ENCODE data around the gene TMEM147.

The TMEM147 gene

DNA sequence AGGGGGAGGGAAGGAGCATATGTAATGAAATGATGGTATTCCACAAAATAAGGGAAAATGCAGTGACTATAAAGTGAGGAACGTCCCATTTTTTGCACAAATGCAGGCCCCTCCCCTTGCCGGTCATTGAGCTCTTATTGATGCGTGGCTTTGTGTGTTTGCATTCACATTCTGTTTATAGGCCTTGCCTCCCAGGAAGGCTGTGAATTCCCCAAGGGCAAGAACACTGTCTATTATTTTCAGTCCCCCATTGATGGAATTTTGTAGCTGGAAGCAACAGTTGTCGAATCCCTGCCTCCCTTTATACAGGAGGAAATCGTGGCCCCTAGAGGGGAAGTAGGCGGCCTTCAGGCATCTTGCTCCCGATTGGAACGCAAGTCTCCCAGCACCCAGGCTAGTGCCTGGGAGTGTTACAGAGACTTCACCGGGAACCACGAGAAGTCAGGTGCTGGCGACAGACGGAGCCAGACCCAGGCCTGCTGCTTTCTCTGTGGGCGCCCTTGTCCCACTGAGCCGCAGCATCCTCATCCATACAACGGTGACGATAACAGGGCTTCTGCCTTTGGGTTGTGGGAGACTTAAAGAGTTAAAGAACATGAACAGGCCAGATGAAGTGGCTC lies 24.2 kb upstream of the TMEM147 start:
- no peak for DNase-seq

DNA sequence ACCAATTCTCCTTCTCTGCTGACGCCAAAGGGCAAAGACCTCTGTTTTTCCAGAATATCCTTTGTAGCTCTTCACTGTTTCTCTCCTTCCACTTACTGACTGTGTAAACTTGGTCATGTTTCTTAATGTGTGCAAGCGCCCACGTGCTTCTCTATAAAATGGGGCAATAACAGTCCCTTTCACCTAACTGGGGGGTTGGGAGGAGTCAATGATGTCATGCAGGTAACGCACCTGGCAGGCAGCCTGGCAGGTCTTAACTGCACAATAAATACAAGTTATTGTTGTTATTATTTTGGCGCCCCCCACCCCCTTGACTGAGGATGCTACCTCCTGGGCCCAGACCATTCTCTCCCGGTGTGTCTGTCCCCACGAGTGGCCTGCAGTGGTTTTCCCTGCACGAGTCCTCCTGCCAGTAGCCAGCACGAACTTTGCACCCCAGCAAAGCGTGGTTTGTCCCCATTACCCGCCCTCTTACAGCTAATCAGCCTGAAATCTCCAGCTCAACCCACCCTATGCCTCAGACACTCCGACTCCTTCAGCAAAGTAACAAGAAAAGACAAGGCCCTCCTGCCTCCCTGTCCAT lies 22.6 kb upstream of the TMEM147 start:
- DNase-seq, result no peak

DNA sequence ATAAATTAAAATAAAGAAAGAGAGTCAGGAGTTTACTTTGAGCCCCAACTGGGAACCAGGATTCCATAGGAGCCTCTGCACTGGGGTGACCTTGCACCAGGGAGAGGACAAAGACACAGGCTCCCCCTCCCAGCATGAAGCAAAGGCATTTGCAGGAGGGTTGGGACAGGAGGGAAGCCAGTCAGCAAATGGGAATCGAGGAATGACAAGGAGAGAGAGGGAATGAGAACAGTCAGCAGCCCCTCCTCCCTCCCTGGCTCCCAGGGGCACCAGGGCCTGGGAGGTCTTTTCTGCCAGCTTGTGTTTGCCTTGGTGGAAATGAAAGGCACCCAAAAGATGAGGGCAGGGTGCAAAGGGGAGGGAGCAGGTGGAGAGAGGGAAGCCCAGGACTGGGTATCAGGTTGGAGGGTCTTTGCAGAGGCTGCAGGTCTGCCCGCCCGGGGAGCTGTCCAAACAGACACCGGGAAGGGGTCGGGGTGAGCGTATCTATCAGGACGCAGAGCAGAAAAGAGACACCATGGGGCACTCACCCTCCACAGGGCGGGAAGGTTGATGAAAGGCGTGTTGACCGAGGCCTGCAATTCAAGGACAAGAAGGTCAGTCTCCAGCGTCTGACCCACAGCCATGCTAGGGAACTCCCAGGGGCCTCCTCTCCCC lies 21.1 kb upstream of the TMEM147 start:
- DNase-seq, result no peak

DNA sequence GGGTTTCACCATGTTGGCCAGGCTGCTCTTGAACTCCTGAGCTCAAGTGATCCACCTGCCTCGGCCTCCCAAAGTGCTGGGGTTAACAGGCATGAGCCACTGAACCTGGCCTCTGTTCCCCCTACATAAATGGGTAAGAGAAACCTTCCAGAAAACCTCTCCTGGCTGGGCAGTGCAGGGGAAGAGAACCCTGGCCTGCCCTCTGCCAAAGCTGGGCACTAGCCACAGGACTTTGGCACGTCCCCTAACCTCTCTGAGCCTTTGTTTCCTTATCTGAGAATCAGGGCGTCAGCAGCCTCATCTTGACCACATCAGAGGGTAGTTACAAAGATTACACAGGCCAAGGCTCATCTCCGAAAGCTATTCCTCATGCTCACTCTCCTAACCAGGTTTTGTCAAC lies 19.6 kb upstream of the TMEM147 start:
- DNase-seq, result no peak

DNA sequence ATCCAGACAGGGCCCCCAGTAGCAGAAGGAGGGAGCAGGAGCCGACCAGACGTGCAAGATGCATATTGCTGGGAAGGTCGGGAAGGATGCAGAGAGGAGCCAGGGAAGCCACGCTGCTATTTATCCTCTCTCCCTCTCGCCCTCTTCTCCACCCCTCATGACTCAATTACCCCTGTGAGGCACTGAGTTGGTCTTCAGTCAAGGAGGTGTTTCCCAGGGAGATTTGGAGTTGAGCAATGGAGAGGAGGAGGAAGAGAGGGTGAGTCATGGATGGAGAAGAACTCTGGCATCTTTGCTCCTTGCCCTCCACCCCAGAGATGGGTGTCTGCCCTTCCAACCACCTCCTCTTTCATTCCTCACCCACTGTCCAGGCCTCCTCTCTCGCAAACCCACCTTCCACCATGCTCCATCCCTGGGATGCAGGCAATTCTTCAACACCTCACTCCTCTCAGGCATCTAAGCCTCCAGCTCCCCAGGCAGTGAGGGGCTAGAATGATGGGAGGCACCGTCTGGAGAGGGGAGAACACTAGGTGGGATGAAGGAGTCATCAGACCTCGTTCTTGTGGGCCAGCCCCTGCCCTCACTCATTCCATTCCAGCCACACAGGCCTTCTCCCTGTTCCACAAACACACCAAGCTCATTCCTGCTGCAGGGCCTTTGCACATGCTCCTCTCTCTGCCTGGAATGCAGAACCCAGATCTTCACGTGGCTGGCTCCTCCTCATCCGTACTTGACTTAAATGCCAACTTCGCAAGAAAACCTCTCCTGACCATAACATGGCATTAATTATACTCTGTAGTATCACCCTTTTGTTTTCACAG lies 17.0 kb upstream of the TMEM147 start, which contains the start of gene SBSN:
SBSN (minus strand) TSS at position 94 of the 821 bp plus-strand sequence; CDS start at position 64, 30 bp downstream.
- DNase-seq, result no peak

DNA sequence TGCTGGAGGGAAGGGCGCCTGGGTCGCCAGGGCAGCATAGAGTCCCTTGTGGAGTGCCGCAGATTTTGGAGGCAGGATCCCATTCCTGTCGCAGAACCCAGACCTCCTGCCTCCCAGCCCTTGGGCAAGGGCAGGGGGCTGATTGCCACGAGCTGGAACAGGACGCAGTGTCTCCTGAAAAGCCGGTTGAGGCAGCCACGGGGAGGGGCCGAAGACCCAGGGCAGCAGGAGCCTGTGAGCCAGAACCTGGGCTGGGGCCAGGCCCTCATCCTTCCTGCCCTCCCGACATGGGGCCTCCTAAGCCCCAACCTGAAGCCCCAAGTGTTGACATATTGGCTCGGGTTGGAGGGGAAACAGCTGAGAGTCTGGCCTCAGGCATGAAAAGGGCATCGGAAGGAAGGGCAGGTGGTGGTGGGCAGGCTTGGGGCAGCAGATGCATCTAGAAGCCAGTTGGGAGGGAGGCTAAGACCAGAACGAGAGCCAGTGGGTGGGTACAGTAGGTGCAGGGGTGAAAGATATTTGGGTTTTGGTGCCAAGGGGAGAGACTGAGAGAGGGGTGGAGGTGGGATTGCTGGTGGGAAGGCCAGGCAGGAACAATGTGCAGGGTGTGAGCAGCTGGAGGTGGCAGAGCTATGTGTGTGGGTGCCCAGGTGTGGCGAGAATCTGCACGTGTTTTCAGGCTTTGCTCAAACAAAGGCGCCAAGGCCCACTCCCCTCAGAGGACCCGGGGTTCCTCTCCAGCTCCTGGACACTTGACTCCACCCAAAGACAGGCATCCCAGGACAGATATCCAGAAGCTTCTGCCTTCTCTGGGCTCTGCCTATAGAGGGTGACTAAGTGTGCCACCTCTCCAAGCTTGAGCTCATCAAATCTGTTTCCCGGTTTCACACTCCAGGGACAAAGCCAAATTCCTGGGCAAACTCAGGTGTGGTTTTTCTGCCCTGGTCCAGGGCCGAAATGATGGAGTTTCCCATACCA lies 15.9 kb upstream of the TMEM147 start:
- no peak for DNase-seq

DNA sequence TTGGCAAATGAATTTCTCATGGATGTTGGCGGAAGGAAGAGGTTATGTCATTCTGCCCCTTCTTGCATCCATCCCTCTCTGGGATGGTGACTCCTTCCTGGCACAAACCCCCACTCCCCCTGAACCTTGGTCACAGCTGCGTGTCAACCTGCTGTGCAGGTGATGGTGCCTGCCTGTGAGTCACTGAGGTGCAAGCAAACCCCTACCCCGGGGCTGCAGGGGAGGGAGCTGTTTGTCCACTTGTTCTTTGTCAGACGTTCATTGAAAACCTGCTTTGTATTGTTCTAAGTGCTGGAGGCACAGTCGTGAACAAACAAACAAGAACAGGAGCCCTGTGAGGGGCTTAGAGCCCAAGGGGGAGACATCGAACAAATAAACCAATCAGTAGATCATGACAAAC lies 14.1 kb upstream of the TMEM147 start:
- DNase-seq, result no peak

DNA sequence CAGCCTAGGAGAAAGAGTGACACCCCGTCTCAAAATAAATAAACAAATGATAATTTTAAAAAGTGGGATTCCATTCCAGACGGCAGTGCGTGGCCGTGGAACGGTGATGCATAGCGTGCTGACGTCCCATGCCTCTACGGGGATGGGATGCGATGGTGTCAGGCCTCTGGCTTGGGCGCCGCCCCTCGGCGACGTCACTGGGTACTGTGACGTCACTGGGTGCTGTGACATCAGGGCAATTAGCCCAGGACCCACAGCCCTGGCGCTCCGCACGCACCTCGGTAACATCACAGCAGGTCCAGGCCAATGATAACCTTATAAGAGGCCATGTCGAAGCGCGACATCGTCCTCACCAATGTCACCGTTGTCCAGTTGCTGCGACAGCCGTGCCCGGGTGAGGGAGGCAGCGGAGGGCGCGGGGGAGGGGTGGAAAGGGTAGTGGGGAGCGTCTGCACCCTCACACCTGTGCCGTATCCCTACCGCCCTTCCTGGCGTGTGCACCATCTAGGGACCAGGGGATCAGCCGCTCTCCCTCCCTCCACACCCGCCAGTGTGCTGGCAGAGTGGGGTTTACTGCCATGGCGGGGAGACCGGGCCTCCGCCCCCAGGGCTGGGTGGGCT lies 12.1 kb upstream of the TMEM147 start, which contains the start of gene GAPDHS:
GAPDHS (plus strand) TSS at position 256 of the 621 bp plus-strand sequence; CDS start at position 328, 72 bp downstream.
- no peak for DNase-seq

DNA sequence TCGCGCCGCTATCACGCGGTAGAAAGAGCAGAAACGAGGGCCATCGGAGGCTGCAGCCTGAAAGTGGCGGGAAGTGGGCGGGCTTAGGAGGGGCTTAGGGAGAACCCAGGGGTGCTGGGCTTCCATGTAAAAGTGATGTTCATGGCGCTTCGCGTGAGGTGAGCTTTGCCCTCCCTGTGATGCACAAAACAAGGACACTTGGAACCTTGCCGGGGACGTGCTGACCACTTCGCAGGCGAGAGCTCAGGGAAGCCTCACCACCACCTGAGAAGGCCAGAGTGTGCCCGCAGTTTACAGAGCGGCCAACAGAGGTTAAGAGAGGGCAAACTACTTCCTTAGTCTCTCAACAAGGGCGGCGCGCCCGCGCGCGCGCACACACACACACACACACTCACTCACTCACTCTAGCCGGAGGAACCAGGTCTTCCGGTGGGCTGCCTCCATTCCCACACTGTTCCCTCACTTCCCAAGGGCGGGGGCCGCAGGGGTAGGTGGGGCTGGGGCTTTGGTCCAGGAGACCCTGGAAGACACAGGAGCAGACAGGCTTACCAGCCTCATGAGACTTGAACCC lies 11.5 kb upstream of the TMEM147 start:
- DNase-seq, result peak; percentile 24

DNA sequence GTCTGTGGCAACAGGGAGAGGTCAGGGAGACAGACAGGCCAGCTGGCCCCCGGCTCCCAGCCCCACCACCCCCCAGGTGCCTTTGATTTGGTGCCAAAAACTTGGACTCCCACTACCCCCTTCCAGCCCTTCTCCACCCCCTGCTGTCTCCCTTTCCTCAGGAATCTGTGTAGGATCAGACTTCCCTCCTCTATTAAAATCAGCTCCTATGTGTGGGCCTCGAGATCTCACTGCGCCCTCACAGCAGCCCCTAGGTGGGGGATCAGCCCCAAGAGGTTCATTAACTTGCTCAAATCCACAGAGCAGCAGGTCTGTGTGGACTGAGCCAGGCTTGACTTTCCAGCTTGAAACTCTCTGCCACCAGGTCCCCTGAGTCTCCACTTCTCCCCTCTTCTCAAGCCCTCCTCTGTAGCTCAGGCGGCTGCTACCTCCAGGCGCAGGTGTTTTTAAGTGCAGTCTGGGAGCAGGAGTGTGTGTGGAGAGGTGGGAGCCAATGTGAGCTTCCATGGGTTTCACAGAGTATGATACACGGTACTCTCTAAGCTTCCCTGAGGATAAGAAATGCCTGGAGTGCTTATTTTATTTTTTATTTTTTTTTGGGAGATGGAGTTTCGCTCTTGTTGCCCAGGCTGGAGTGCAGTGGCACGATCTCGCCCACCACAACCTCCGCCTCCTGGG lies 10.5 kb upstream of the TMEM147 start:
- no peak for DNase-seq

DNA sequence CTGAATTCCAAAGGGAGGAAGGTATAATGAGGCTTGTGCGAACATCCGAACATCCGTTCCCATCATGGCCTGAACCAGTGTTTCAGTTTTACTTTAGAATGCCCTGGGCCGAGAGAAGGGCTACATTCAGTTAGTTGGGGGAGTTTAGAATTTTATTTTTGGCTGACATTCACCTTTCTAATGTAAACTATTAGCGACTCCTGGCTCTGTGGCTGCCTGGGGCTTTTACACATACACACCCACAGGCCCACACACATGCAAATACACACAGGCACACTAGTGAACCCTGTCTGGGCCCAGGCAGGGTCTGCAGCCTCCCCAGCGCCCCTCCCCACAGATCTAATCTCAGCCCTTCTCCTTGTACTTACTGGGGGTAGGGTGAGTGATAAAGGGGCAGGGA lies 6.1 kb upstream of the TMEM147 start:
- DNase-seq, result no peak

DNA sequence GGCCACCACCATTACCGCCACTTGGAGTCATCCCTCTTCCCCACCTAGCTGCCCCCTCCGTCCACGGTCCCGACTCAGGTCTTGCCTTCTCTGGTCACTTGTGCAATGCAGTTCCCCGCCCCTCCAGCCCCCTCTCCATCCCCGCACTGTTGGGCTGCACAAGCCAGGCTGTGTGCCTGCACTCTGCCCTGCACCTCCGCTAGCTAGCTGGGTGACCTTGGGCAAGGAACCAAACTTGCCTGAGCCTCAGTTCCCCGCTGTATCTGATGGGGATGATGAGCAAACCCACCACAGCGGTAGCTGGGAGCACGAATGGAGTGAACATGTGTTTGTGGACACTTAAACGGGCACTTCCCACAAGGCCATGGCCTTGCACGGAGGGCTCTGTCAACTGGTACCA lies 5.6 kb upstream of the TMEM147 start:
- DNase-seq, result no peak

DNA sequence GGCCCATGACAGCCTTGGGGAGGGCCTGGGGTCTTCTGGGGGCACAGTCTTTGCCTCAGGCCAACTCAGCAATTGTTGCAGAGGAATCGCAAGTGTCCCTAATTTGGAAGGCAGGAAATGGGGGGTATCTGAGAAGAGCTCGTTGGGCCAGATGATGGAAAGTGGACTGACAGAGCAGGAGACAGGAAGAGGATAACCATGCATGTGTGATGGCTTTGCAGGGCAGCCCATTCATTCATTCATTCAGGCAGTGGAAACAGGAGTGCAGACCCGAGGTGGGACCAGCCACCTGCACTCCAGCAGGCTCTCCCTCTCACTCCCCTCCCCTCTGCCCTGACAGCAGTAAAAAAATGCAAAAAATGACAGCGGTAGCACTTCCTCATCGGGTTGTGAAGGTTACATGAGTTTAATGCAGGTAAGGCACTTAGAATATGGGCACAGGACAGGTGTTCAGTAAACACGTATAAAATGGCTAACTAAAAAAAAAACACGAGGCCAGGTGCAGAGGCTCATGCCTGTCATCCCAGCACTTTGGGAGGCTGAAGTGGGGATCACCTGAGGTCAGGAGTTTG lies 5.0 kb upstream of the TMEM147 start:
- DNase-seq, result no peak

DNA sequence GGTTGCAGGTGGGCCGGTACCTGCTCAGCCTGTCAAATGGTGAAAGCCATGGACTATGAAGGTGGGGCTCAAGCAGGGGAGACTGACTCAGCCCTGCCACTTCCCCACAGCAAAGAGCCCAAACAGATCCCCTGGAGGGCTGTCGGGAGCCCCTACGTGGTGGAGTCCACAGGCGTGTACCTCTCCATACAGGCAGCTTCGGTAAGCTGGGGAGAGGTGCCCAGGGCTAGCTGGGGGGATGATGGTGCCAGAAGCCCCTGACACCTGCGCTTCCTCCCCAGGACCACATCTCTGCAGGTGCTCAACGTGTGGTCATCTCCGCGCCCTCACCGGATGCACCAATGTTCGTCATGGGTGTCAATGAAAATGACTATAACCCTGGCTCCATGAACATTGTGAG lies 3.2 kb upstream of the TMEM147 start:
- DNase-seq, result no peak

DNA sequence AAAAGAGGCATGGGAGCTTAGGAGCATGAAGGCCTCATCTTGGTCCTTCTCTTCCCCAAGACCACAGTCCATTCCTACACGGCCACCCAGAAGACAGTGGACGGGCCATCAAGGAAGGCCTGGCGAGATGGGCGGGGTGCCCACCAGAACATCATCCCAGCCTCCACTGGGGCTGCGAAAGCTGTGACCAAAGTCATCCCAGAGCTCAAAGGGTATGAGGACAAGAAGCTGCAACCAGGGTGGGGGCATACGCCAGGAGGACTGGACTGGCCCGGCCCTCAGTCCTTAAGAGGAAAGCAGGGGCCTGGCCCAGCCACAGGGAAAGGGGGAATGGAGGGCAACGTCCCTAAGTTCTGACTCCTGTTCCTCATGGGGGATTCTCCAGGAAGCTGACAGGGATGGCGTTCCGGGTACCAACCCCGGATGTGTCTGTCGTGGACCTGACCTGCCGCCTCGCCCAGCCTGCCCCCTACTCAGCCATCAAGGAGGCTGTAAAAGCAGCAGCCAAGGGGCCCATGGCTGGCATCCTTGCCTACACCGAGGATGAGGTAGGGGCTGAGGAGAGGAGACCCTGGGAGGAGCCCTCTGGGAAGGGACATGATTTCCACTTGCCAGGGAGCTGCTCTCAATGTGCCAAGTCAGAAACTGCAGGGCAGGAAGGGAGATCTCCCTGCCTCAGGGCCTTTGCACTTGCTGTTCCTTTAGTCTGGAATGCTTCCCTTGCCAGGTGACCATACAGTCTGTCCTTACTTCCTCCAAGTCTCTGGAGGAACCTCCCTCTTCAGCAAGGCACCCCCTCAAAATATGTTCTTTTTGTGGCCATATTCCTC lies 1.9 kb upstream of the TMEM147 start:
- no peak for DNase-seq

DNA sequence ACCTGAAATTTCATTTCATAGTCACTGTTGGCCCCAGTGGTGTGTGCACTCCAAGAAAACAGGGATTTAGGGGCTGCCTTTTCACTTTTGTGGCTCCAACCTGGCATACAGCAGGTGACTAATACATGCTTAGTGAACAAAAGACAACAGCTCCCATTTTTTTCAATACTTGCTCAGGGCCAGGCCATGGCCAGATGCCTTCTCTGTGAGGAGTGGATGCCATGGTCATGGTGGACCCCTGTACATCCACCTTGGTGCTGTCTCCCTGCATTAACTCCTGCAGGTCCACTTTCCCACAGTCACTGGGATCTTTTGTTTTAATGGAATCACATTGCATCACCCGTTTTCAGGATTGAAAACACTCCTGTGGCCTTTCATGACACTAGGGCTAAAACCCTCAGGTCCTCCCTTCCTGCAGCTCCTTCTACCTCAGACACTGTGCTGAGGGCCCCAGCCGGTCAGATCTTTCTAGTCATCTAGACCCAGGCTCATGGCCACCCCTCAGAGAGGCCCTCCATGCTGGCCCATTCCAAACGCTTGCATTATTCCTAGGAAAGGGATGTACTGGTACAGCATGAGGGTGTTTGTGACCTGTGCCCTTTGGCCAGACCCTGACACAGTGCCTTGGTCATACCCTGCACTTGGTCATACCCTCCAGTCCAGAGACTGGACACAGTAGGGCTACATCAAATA lies 1.2 kb upstream of the TMEM147 start:
- no peak for DNase-seq

DNA sequence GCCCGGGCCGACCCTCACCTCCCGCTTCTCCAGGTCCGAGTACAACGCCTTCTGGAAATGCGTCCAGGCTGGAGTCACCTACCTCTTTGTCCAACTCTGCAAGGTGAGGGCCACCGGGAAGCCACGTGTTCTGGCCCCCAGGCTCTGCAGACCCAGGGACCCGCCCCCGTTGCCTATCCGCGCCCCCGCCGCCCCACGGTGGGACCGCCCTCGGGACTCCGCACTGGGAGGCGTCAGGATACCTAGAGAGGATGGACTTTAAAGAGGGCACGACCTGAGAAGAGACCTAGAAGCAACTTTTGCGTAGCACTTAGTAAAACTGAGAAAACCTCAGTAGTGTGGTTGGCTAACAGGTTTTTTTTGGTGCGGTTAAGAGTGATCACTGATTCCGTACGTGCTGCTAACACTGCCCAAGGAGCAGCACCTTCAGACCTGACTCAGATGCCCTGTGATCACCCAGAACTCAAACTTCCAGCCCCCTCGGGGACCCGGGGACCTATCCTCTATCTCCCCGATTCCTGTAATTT lies 492 bp downstream of the TMEM147 start:
- DNase-seq, result peak; percentile 28

DNA sequence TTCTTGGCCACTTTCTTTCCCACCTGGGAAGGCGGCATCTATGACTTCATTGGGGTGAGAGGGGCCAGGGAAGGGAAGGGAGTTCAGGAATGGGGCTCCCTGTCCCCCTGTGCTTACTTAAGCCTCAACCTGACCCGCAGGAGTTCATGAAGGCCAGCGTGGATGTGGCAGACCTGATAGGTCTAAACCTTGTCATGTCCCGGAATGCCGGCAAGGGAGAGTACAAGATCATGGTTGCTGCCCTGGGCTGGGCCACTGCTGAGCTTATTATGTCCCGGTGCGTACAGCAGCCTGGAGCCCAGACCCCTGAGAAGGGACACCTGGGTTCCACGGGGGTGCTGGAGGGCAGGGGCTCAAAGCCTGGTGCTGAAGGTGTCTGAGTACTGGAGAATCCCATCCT lies 1.1 kb downstream of the TMEM147 start:
- DNase-seq, result no peak
